AG10803 (cell line): ENCODE data around the gene POM121L2.

Experiments used
- DNase-seq: peaks from one replicate; pipeline ENCODE4 v3.0.0; 2010; ENCODE audit warnings: low read depth
- H3K4me3 ChIP-seq: 2 replicates; pipeline ENCODE4 v1.5.1; 2011; ENCODE audit warnings: mild to moderate bottlenecking, low read length, control low read depth
- TF ChIP-seq, protein P1 (sequence below): conservative IDR thresholded peaks from 2 replicates; pipeline ENCODE4 v1.5.1; 2011; ENCODE audit warnings: mild to moderate bottlenecking, low read length, control low read depth, inconsistent platforms

The POM121L2 gene

GRCh38 chr6:27287751-27288135 is 24.3 kb downstream of the POM121L2 start:
- TF ChIP-seq, protein P1, sequence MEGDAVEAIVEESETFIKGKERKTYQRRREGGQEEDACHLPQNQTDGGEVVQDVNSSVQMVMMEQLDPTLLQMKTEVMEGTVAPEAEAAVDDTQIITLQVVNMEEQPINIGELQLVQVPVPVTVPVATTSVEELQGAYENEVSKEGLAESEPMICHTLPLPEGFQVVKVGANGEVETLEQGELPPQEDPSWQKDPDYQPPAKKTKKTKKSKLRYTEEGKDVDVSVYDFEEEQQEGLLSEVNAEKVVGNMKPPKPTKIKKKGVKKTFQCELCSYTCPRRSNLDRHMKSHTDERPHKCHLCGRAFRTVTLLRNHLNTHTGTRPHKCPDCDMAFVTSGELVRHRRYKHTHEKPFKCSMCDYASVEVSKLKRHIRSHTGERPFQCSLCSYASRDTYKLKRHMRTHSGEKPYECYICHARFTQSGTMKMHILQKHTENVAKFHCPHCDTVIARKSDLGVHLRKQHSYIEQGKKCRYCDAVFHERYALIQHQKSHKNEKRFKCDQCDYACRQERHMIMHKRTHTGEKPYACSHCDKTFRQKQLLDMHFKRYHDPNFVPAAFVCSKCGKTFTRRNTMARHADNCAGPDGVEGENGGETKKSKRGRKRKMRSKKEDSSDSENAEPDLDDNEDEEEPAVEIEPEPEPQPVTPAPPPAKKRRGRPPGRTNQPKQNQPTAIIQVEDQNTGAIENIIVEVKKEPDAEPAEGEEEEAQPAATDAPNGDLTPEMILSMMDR = no peak
- no peak overlapping the region for H3K4me3 ChIP-seq
- DNase-seq = no peak

- TF ChIP-seq, protein P1 = no peak
- no peak overlapping the region for H3K4me3 ChIP-seq
- DNase-seq = no peak
Measured at GRCh38 chr6:27286141-27286540, 25.9 kb downstream of the POM121L2 start.

GRCh38 chr6:27283279-27283678 is 28.8 kb downstream of the POM121L2 start:
- DNase-seq = no peak
- no peak overlapping the region for H3K4me3 ChIP-seq
- TF ChIP-seq, protein P1 = no peak

- DNase-seq = no peak
- no peak overlapping the region for H3K4me3 ChIP-seq
- TF ChIP-seq, protein P1 = no peak
Measured at GRCh38 chr6:27281569-27281968, 30.5 kb downstream of the POM121L2 start.

- H3K4me3 ChIP-seq = no peak overlapping the region
- TF ChIP-seq, protein P1 = no peak
- no peak for DNase-seq
Measured at GRCh38 chr6:27281105-27281539, 31.0 kb downstream of the POM121L2 start.

GRCh38 chr6:27280540-27281000 is 31.5 kb downstream of the POM121L2 start:
- TF ChIP-seq, protein P1 = no peak
- DNase-seq = no peak
- peak overlapping the region; percentile 55 for H3K4me3 ChIP-seq

DNA sequence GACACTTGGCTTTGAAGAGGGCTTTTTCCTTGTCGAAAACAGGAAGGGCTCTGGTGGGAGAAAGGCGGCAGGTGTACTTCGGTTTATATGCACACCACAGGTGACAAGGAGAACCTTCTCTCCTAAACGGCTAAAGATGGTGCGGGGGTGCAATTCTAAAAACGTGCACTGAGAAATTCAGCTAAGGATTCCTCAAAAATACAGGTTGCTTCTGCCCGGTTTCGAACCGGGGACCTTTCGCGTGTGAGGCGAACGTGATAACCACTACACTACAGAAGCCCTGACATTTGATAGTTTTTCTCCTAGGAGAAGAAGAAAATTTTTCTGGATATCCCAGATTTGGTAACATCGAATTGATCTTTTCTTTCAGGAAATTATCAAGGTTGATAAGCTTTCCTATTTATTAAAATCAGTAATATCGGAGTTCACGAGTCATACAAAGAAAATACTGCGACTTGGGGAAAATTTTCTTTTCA is 32.0 kb downstream of the POM121L2 start:
- TF ChIP-seq, protein P1 = no peak
- H3K4me3 ChIP-seq = peak overlapping the region; percentile 55
- DNase-seq = peak; percentile 43
